Panc1 (cell line): ENCODE data around the gene CYP2R1.

Source experiments
- CTCF ChIP-seq: fragments of 450-650 bp; IDR thresholded peaks from 2 replicates; pipeline ENCODE4 v1.5.1; 2017; ENCODE audit warnings: mild to moderate bottlenecking
- POLR2AphosphoS5 ChIP-seq: IDR thresholded peaks from 2 replicates; pipeline ENCODE4 v1.6.1; 2012; ENCODE audit warnings: mild to moderate bottlenecking, low read depth, low read length, moderate library complexity

- no peak for TF ChIP-seq POLR2AphosphoS5
- TF ChIP-seq CTCF, result peak; percentile 95
These were observed 12.7 kb upstream of the CYP2R1 start for GRCh38 chr11:14904745-14905103.
